Measurements from ENCODE around the gene DPEP2. TPM values are rescaled to one million over a fixed set of nuclear protein-coding genes. Genes with fewer than 3 reads are reported as not detected.

Gene DPEP2
- total and polyA plus RNA-seq, 10 of the 15 experiments (the other 5 are each of a cell fraction or from before 2014, with no cell fraction given), result 0.04 to 4.0 (median 2.1) TPM

GRCh38 chr16:68046106-68046505, 46.8 kb upstream of the DPEP2 start (continued):
- no peak for TF ChIP-seq SRF (IDR thresholded peaks at IDR 0.05; ENCODE audit: low read depth in 2 of 2, low read length in 2 of 2)
- no peak for TF ChIP-seq ZBED1 (IDR thresholded peaks at IDR 0.05; ENCODE audit: borderline replicate concordance)
- no peak for TF ChIP-seq IRF3 (IDR thresholded peaks at IDR 0.05)
- no peak for TF ChIP-seq STAT3 (IDR thresholded peaks at IDR 0.05; ENCODE audit: low read depth, low read length)

- H3K79me2 ChIP-seq (ENCODE audit: control insufficient read depth, insufficient read depth, low read length), result no peaks in the 10 kb centered on the region; the same call in 1 of the 2 replicates
These were observed 42.5 kb upstream of the DPEP2 start for GRCh38 chr16:68041783-68042182.

More at GRCh38 chr16:68041783-68042182, 42.5 kb upstream of the DPEP2 start:
- ChIA-PET CTCF (interaction anchor here (0.7 to 3.0 kb wide), 15 partner anchors 9 to 226 kb away, joined by 3 to 27 read pairs (median 9); partner anchors contain the start of genes LCAT, NUTF2, PSMB10 and SLC12A4), POLR2A (interaction anchor here (0.7 kb wide), 1 partner anchor 234 kb away, joined by 4 read pairs; no protein-coding TSS in a partner anchor), RAD21 (ENCODE audit: unreplicated experiment) (no interaction called here), SMC1A (ENCODE audit: uncharacterized antibody, unreplicated experiment) (interaction anchor here (1.1 to 2.1 kb wide), 4 partner anchors 10 to 157 kb away, joined by 3 to 11 read pairs (median 8); partner anchors contain the start of gene NRN1L)
- Histone ChIP-seq H3K4me2 (ENCODE audit: control insufficient read depth, insufficient read depth) (no peak overlapping the region), H3K4me3 (no peak overlapping the region), H3K27ac (ENCODE audit: control insufficient read depth, insufficient read depth) (no peak overlapping the region), H3K9ac (ENCODE audit: control insufficient read depth, insufficient read depth, low read length) (no peak overlapping the region), H3K9me3 (replicated peaks; ENCODE audit: control insufficient read depth, insufficient read depth, low read length) (no peaks in the 10 kb centered on the region), H3K4me1 (ENCODE audit: control insufficient read depth, insufficient read depth, low read length) (peaks cover 17% of the 10 kb centered on the region), H2AFZ (ENCODE audit: control insufficient read depth, low read depth, low read length) (no peak overlapping the region), H3K36me3 (ENCODE audit: control insufficient read depth in 2 of 2, insufficient read depth in 2 of 2, low read length in 1 of 2) (peaks cover 0 to 1% of the 10 kb centered on the region in 2 experiments; a peak in 2 of 4 replicates), H4K20me1 (ENCODE audit: control insufficient read depth, insufficient read depth) (no peaks in the 10 kb centered on the region), H3K27me3 (replicated peaks in 1 of 2; ENCODE audit: control insufficient read depth in 2 of 2, insufficient read depth in 2 of 2, low read length in 1 of 2) (no peaks in the 10 kb centered on the region)
- FAIRE-seq (no peak), DNase-seq (ENCODE audit: low read depth, low spot score) (no peak), ATAC-seq (no peak)
- peak; percentile 16; the same call in 1 of the 2 replicates for TF ChIP-seq SPI1 (IDR thresholded peaks at IDR 0.05; ENCODE audit: borderline replicate concordance, insufficient read depth, low read depth, low read length)
- TF ChIP-seq FOXM1 (IDR thresholded peaks at IDR 0.05; ENCODE audit: low read depth, low read length), result no peak
- intact Hi-C loops (cut with micrococcal nuclease; ENCODE audit: unreplicated experiment), result loop anchor here (2.0 to 5.0 kb wide), 3 partner anchors 73 to 159 kb away; partner anchors contain the start of genes PSMB10 and SLC12A4
- WGBS (ENCODE audit: insufficient coverage, insufficient replicate concordance, low lambda C conversion rate, missing lambda C conversion rate), result 93% methylated on average over 2 of the region's 2 CpGs
- no TSS peak for BruUV-seq (replicated peaks)
- in situ Hi-C loops (cut with MboI), result loop anchor here (5.0 kb wide), 2 partner anchors 164 to 224 kb away; no protein-coding TSS in a partner anchor

All from GM12878 (cell line).